ENCODE results near the gene TBCA.

GRCh38 chr5:77812926-77813589, 36.9 kb upstream of the TBCA start:
- TF ChIP-seq EZH2phosphoT487 (IDR thresholded peaks at IDR 0.05; ENCODE audit: borderline replicate concordance, low read length) = no peak
- no peak for TF ChIP-seq CTCF (conservative IDR thresholded peaks at IDR 0.05; ENCODE audit: low read depth, low read length)
- no peak for TF ChIP-seq EZH2 (IDR thresholded peaks at IDR 0.05; ENCODE audit: low read length, unreplicated experiment)
